Omental fat pad (tissue), 4 donors: ENCODE results near the gene CUX1. TPM values are rescaled to one million over a fixed set of nuclear protein-coding genes. Genes with fewer than 3 reads are reported as not detected.

Source experiments
- ATAC-seq: fragments of 150-250 bp; one replicate; pipeline ENCODE4 v1.9.1; 2016; ENCODE audit warnings: mild to moderate bottlenecking, moderate library complexity; ENCODE audit not compliant: low FRiP score
- DNase-seq: peaks from one replicate; pipeline ENCODE4 v3.0.0-alpha.2; 2019; ENCODE audit warnings: low spot score
- CTCF ChIP-seq, 3 donors: fragments of 450-650 bp; IDR thresholded peaks; one replicate each; pipeline ENCODE4 v1.5.1; 2016 to 2017; ENCODE audit warnings: antibody characterized with exemption in 3 of 3, mild to moderate bottlenecking in 3 of 3, moderate library complexity in 2 of 3
- total RNA-seq, 4 donors: library from RNA; depleted of rRNA; stranded (reverse); fragments of >200 nt; gene quantifications; one replicate each; pipeline ENCODE4 v1.1.0, GENCODE V29; 2016

Gene CUX1
- total RNA-seq, 4 donors from 2014 or later = 67.6 to 141 (median 75.7) TPM

- TF ChIP-seq CTCF (IDR thresholded peaks at IDR 0.05) = no peak
- no peak for DNase-seq
- no peak for ATAC-seq
Measured at GRCh38 chr7:101988513-101988912, 171.1 kb downstream of the CUX1 start.

GRCh38 chr7:101989101-101989500 is 171.7 kb downstream of the CUX1 start:
- no peak for DNase-seq
- no peak for ATAC-seq
- no peak for TF ChIP-seq CTCF (IDR thresholded peaks at IDR 0.05)

- DNase-seq (no peak), ATAC-seq (no peak)
- no peak for TF ChIP-seq CTCF (IDR thresholded peaks at IDR 0.05)
Measured at GRCh38 chr7:101990811-101991418, 173.5 kb downstream of the CUX1 start.

- DNase-seq (no peak), ATAC-seq (no peak)
- TF ChIP-seq CTCF (IDR thresholded peaks at IDR 0.05) = no peak
Measured at GRCh38 chr7:101991860-101992259, 174.4 kb downstream of the CUX1 start.

GRCh38 chr7:101993311-101993710 is 175.9 kb downstream of the CUX1 start:
- ATAC-seq = no peak
- TF ChIP-seq CTCF (IDR thresholded peaks at IDR 0.05) = no peak
- no peak for DNase-seq

- ATAC-seq (no peak), DNase-seq (no peak)
- no peak for TF ChIP-seq CTCF (IDR thresholded peaks at IDR 0.05)
Measured at GRCh38 chr7:101995121-101995520, 177.7 kb downstream of the CUX1 start.

GRCh38 chr7:101996131-101996691 is 178.8 kb downstream of the CUX1 start:
- no peak for DNase-seq

More at GRCh38 chr7:101996131-101996691, 178.8 kb downstream of the CUX1 start:
- no peak for ATAC-seq
- no peak for TF ChIP-seq CTCF (IDR thresholded peaks at IDR 0.05)
